GM18909 (cell line): Measurements from ENCODE around the gene NDUFS7.

Experiments used
- ATAC-seq: cut with Tn5 transposase; IDR thresholded peaks from one replicate; pipeline ENCODE4 v1.9.1; 2021; ENCODE audit warnings: mild to moderate bottlenecking; ENCODE audit not compliant: unreplicated experiment, poor library complexity

Gene NDUFS7

GRCh38 chr19:1364070-1364704, 19.5 kb upstream of the NDUFS7 start:
- no peak for ATAC-seq

GRCh38 chr19:1365319-1366269, 18.1 kb upstream of the NDUFS7 start:
- no peak for ATAC-seq

- ATAC-seq: no peak
Observed at GRCh38 chr19:1366296-1366695, 17.4 kb upstream of the NDUFS7 start.

- ATAC-seq: no peak
Observed at GRCh38 chr19:1366899-1367870, 16.5 kb upstream of the NDUFS7 start.

- ATAC-seq: no peak
Observed at GRCh38 chr19:1369214-1369805, 14.4 kb upstream of the NDUFS7 start.

- no peak for ATAC-seq
Observed at GRCh38 chr19:1370579-1371361, 12.9 kb upstream of the NDUFS7 start.

- no peak for ATAC-seq
Observed at GRCh38 chr19:1373042-1373533, 10.6 kb upstream of the NDUFS7 start.

- ATAC-seq: no peak
Observed at GRCh38 chr19:1373534-1374249, 10.0 kb upstream of the NDUFS7 start.

GRCh38 chr19:1374250-1374577, 9.5 kb upstream of the NDUFS7 start:
- ATAC-seq: no peak

GRCh38 chr19:1376415-1376805, 7.3 kb upstream of the NDUFS7 start:
- no peak for ATAC-seq

GRCh38 chr19:1377176-1377964, 6.3 kb upstream of the NDUFS7 start:
- ATAC-seq: no peak

GRCh38 chr19:1377965-1378785, 5.5 kb upstream of the NDUFS7 start:
- no peak for ATAC-seq

- ATAC-seq: no peak
Observed at GRCh38 chr19:1379126-1379905, 4.4 kb upstream of the NDUFS7 start.

- ATAC-seq: no peak
Observed at GRCh38 chr19:1379961-1380489, 3.7 kb upstream of the NDUFS7 start.

- ATAC-seq: no peak
Observed at GRCh38 chr19:1382250-1382649, 1.5 kb upstream of the NDUFS7 start.

- no peak for ATAC-seq
Observed at GRCh38 chr19:1383017-1383311, 743 bp upstream of the NDUFS7 start.
